ENCODE results near the gene MKNK1. TPM values are rescaled to one million over a fixed set of nuclear protein-coding genes. Genes with fewer than 3 reads are reported as not detected.

The MKNK1 gene
- total RNA-seq, 1 experiment from 2014 or later, result 18.6 TPM

GRCh38 chr1:46551597-46552095, 52.4 kb downstream of the MKNK1 start, which contains the start of gene KNCN:
Gene KNCN (minus strand): TSS chr1:46551647. CDS start chr1:46551215, 432 bp downstream.
- no peak within 1 kb of the TSS for H3K27ac Mint-ChIP-seq
- ATAC-seq, result no peak
- POLR2A ChIA-PET, result no interaction called here

More at GRCh38 chr1:46551597-46552095, 52.4 kb downstream of the MKNK1 start, which contains the start of gene KNCN:
- CTCF ChIA-PET, result interaction anchor here (1.6 to 13.7 kb wide), 5 partner anchors 21 to 109 kb away, joined by 5 to 190 read pairs (median 15); partner anchors contain the start of gene MKNK1
- no peak for TF ChIP-seq ZNF317 (CRISPR knock-in tag; IDR thresholded peaks at IDR 0.05; ENCODE audit: borderline replicate concordance, low read depth)
- no peak for TF ChIP-seq ZNF232 (CRISPR knock-in tag; IDR thresholded peaks at IDR 0.05)
- no peak for TF ChIP-seq JAZF1 (CRISPR knock-in tag; IDR thresholded peaks at IDR 0.05)
- TF ChIP-seq ZBTB21 (CRISPR knock-in tag; IDR thresholded peaks at IDR 0.05; ENCODE audit: borderline replicate concordance), result no peak
- TF ChIP-seq ETV6 (CRISPR knock-in tag; IDR thresholded peaks at IDR 0.05), result no peak
- TF ChIP-seq, protein P1, sequence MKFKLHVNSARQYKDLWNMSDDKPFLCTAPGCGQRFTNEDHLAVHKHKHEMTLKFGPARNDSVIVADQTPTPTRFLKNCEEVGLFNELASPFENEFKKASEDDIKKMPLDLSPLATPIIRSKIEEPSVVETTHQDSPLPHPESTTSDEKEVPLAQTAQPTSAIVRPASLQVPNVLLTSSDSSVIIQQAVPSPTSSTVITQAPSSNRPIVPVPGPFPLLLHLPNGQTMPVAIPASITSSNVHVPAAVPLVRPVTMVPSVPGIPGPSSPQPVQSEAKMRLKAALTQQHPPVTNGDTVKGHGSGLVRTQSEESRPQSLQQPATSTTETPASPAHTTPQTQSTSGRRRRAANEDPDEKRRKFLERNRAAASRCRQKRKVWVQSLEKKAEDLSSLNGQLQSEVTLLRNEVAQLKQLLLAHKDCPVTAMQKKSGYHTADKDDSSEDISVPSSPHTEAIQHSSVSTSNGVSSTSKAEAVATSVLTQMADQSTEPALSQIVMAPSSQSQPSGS (CRISPR knock-in tag; IDR thresholded peaks at IDR 0.05; ENCODE audit: borderline replicate concordance, low read depth), result no peak
- TF ChIP-seq HMGA2 (CRISPR knock-in tag; IDR thresholded peaks at IDR 0.05), result no peak
- no peak for TF ChIP-seq KAT7 (CRISPR knock-in tag; IDR thresholded peaks at IDR 0.05; ENCODE audit: borderline replicate concordance)
- no peak for TF ChIP-seq CREB1 (CRISPR knock-in tag; IDR thresholded peaks at IDR 0.05)
- no peak for TF ChIP-seq ARID4B (CRISPR knock-in tag; IDR thresholded peaks at IDR 0.05; ENCODE audit: borderline replicate concordance)
- TF ChIP-seq PRDM15 (CRISPR knock-in tag; IDR thresholded peaks at IDR 0.05), result no peak
- TF ChIP-seq, protein P2, sequence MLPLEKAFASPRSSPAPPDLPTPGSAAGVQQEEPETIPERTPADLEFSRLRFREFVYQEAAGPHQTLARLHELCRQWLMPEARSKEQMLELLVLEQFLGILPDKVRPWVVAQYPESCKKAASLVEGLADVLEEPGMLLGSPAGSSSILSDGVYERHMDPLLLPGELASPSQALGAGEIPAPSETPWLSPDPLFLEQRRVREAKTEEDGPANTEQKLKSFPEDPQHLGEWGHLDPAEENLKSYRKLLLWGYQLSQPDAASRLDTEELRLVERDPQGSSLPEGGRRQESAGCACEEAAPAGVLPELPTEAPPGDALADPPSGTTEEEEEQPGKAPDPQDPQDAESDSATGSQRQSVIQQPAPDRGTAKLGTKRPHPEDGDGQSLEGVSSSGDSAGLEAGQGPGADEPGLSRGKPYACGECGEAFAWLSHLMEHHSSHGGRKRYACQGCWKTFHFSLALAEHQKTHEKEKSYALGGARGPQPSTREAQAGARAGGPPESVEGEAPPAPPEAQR (CRISPR knock-in tag; IDR thresholded peaks at IDR 0.05), result no peak
- no peak for TF ChIP-seq SOX15 (CRISPR knock-in tag; IDR thresholded peaks at IDR 0.05)
- no peak for TF ChIP-seq JUN (CRISPR knock-in tag; IDR thresholded peaks at IDR 0.05)
- TF ChIP-seq ZNF425 (CRISPR knock-in tag; conservative IDR thresholded peaks at IDR 0.05), result no peak
- H3K27me3 Mint-ChIP-seq (ENCODE audit: low read depth), result peaks cover 7% of the 10 kb centered on the region
- H3K9me3 Mint-ChIP-seq, result no peaks in the 10 kb centered on the region
- H3K36me3 Mint-ChIP-seq, result no peaks in the 10 kb centered on the region
- H3K4me3 Mint-ChIP-seq, result no peak within 1 kb of the TSS
- DNase-seq (ENCODE audit: low spot score), result no peak
- H3K4me1 Mint-ChIP-seq, result peaks cover 24% of the 10 kb centered on the region
